GM19043 (cell line): ENCODE measurements around the gene RRAGC.
"Not testable (repeated sequence)": the region's sequence is repeated elsewhere in the genome, so short reads cannot be mapped to it uniquely, and the experiment has no call there.

ENCODE experiments used
- ATAC-seq: cut with Tn5 transposase; IDR thresholded peaks from one replicate; pipeline ENCODE4 v1.9.1; 2021; ENCODE audit warnings: low read depth; ENCODE audit not compliant: unreplicated experiment

Gene RRAGC

DNA sequence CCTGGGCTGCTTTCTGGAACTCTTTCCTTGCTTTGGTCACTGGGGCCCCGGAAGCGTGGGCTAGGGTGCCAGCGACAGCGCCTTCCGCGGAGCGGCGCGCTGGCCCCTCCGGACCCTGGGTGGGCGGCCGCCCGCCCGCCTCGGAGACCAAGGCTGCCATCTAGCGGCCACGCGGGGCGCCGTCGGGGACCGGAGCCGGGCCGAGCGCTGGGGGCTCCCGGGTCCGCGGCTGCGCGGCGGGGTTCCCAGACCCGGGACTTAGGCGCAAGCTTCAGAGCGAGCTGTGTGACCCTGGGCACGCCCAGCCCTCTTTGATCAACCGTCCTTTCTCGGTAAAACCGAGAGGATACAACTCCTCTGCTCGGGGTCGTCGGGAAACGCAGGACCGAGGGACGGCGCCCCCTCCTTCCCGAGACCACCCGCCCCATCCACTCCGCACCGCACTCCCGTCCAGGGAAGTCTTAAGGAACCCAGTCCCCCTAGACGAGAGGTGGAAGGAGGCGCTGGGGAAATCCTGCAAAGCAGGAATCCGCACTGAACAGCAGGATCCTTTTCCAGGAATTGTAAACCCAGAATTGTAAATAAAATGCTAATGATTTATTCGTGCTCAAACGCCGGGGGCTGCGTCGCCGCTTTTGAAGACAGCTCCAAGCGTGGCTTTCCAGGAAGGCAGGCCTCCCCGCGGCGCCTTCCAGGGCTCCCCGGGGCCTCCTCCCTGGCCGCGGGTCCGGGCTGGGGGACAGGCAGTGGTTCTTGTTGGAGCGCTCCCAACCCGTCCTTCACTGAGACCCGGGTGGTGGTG lies 41.2 kb downstream of the RRAGC start:
- ATAC-seq: no peak

- ATAC-seq: no peak
These were observed 42.1 kb downstream of the RRAGC start for GRCh38 chr1:38817267-38818174.

DNA sequence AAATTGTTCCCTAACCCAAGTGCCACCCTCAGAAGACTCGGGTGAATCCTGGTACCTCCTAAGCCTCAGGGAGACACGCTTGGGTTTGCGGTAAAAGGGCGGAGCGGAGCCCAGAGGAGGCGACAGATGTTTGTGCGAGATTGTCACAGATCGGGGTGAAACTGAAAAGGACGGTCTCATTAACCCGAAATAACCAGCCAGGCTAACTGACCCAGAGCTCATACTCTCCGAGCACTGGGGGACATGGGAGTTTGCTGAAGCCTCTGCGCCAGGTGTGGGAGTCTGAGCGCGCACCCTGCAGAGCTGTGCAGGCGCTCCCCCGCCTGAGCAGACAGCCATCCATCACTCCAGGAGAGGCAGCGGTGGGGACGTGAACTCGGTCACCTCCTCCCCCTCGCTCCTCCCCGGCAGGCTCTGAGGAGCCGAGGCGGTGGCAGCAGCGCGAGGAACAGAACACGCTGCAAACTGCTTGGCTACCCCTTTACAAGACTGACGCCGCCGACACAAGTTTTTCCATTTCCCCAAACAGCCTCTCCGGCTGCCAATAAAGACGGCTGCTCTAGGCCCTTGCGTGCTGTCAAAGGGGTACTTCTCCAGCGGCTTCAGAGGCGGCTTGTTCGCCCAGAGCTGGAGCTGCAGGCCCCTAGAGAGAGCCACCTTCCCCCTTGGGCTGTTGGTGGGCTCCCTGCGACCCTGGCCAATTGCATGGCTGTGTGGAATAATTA lies 43.5 kb downstream of the RRAGC start:
- peak; percentile 88 for ATAC-seq

GRCh38 chr1:38814984-38815464 lies 44.5 kb downstream of the RRAGC start:
- ATAC-seq: no peak

GRCh38 chr1:38814444-38814983 lies 45.1 kb downstream of the RRAGC start:
- no peak for ATAC-seq

GRCh38 chr1:38812981-38813380 lies 46.6 kb downstream of the RRAGC start:
- no peak for ATAC-seq

DNA sequence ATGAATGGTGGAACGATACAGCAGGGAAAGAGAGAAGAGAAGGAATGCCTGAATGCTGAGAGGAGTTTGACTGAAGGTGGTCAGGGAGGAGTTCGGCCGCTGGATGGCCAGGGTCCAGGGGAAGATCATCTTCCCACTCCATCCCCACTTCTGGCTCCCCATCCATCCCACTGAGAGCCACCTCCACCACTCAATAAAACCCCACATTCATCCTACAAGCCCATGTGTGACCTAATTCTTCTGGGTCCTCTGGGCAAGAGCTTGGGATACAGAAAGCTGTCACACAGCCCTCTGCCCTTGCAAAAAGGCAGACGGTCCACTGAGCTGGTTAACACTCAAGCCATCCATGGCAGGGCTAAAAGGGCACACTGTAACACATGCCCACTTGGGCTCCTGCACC lies 48.1 kb downstream of the RRAGC start:
- ATAC-seq: not testable (repeated sequence)

GRCh38 chr1:38806090-38806489 lies 53.5 kb downstream of the RRAGC start:
- no peak for ATAC-seq

DNA sequence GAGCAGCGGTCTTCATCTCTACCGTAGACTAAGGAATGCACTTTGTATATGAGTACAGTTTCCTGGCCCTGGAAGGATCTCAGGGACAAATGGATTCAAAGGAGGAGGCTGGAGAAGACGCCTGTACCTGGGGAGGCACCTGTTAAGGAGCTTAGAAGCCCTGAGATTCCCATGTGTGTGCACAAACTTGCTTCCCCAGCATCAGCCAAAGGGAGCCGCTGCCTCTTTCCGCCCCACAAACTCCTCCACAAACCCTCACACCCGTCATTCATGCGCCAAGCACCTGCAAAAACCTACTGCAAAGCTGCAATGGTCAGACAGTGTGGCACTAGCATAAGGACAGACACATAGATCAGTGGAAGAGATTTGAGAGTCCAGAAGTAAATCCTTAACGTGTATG lies 54.5 kb downstream of the RRAGC start:
- no peak for ATAC-seq

- ATAC-seq: no peak
These were observed 55.3 kb downstream of the RRAGC start for GRCh38 chr1:38804062-38804886.

DNA sequence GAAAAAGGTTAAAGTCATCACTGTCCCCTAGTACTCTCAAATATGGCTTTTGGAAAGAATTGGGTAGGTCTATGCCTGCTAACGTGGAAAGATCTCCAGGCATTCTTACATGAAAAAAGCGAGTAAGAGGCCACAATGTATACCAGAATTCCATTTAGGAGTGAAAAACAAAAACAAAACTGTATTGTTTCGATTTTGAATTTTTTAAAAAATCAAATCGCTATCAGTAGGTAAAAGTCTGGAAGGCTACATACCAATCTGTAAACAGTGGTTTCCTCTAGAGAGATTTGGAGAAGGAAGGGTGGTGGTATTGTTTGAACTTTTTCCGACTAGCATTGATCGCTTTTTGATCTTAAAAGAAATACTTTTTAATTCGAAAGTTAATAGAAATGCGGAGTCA lies 55.9 kb downstream of the RRAGC start:
- no peak for ATAC-seq

DNA sequence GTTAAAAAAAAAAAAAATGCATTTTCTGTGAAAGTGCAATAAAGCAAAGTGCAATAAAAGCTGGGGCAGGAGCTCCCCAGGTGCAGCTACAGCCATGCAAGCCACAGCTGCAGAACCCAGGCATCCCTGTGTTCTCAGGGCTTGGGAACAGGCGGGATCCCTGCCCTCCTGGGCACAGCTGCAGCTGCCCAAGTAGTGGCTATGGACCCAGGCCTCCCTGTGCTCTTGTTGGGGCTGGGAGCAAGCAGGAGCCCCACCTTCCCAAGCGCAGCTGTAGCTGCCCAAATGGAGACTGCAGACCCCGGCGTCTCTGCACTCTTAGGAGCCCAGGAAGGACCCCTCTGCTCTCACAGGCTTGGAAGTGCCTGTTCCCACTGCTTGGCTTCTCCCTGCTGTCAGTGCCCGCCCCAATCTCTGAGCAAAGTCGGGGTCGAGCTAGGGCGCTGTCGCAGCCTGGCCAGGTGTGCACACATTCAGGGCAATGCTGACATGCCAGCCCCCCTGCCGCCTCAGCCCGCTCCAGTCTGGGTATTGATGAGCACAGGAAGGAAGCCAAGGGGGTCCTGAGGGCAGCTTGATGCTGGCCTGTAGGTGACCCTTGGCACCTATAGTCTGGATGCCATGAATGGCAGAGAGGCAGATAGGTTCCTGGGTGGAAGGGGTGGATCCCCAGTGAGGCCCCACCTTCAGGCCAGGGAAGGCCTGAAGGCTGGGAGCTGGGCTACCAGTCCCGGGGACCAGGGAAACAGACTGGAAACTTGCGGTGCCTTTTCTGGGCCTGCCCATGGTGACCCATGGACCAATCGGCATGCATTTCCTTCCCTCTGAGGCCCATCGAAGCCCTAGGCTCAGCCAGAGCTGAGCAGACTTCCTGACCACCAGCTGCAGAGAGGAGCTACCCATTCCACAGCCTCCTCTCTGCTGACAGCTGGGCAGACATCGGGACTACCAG lies 58.6 kb downstream of the RRAGC start:
- no peak for ATAC-seq

DNA sequence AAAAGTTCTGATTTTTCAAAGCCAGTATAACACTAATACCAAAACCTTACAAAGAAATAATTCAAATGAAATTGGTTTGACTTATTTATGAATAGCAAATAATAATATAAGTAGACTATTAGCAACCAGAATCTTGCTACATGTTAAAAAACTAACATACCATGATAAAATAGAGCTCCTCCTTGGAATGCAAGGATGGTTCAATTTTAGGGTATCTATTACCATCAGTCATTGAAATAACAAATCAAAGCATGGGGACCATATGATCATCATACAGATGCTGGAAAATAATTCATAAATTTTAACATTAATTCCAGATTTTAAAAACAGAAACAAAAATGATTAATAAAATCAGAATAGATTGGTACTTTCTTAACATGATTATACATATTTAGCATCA lies 66.3 kb downstream of the RRAGC start:
- no peak for ATAC-seq

DNA sequence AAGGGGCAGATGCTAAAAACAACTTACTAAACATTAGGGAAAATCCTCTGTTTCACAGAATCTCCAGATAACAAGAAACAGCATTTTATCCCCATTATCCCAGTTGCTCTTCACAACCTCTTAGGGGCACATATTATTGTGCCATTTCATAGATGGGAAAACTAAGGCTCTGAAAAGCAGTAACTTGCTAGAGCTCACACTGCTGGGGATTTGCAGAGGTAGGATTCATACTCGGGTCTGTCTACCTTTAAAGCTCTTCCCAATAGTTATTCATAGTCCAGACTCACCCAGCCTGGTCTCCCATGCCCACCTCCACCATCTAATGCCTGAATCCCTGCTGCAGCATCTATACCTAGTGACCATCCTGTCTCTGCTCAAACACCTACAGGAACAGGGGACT lies 67.7 kb downstream of the RRAGC start:
- no peak for ATAC-seq

GRCh38 chr1:38791164-38791515 lies 68.4 kb downstream of the RRAGC start:
- ATAC-seq: no peak

DNA sequence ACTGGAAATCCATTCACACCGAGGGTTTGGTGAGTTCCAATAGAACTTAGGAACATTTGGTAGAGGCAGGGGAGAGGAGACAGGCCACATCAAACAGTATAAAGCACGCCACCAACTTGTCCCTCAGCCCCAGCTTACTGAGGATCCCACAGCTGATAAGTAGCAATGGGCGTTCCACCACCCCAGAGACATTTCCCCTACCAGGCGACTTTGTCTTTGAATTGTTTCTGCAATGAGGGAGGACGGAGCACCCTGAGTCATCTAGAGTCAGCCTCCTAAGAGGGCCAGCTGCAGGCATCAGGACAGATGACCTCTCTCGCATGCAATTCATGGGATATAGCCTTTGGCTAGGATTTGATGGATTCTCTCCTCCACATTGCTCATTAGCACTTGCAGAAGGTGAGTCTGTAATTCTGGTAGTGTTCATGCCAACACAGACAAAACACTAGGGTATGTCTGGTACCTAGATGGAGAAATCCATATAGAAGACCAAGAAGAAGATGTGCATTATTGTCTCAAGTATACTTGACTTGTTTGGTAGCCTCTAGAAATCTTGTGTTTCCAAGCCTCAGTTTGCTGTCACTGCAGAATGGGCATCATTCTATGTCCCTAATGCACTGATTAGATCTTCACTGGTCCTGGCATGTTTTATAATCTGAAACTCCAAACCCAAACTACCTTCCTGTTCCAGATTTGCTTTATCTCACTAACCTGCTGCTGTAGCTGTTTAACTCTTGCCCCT lies 69.0 kb downstream of the RRAGC start:
- ATAC-seq: no peak

- ATAC-seq: no peak
These were observed 69.9 kb downstream of the RRAGC start for GRCh38 chr1:38789498-38790169.
